Upper lobe of left lung (tissue), 6 donors: ENCODE measurements around the gene CEP170B. TPM values are rescaled to one million over a fixed set of nuclear protein-coding genes. Genes with fewer than 3 reads are reported as not detected.

ENCODE experiments used
- ATAC-seq, 2 donors: fragments of 200-7000 bp; cut with Tn5 transposase; one replicate each; pipeline ENCODE4 v1.9.1; 2022; ENCODE audit warnings: mild to moderate bottlenecking in 2 of 2, moderate library complexity in 2 of 2; ENCODE audit not compliant: low FRiP score in 2 of 2
- DNase-seq, 2 donors: peaks; one replicate each; pipeline ENCODE4 v3.0.0-alpha.2; 2019 to 2020
- H3K27ac ChIP-seq, 4 donors: fragments of 200-600 bp; sonication (generic); one replicate each; pipeline ENCODE4 v1.5.1; 2016 to 2019
- H3K27me3 ChIP-seq, 4 donors: fragments of 200-600 bp; sonication (generic); one replicate each; pipeline ENCODE4 v1.5.1; 2017 to 2019
- H3K36me3 ChIP-seq, 4 donors: fragments of 200-600 bp; sonication (generic); one replicate each; pipeline ENCODE4 v1.5.1; 2016 to 2019
- H3K4me1 ChIP-seq, 4 donors: fragments of 200-600 bp; sonication (generic); one replicate each; pipeline ENCODE4 v1.5.1; 2018 to 2019
- H3K4me3 ChIP-seq, 4 donors: fragments of 200-600 bp; sonication (generic); one replicate each; pipeline ENCODE4 v1.5.1; 2017 to 2019; ENCODE audit warnings: mild to moderate bottlenecking in 2 of 4, moderate library complexity in 1 of 4
- H3K9me3 ChIP-seq, 4 donors: fragments of 200-600 bp; sonication (generic); one replicate each; pipeline ENCODE4 v1.5.1; 2018 to 2019
- CTCF ChIP-seq, 6 experiments: fragments of 450-650 bp in 4 of 6; fragments of 200-600 bp in 2 of 6; sonication (generic) in 2 of 6; IDR thresholded peaks; one replicate each; pipeline ENCODE4 v1.5.1; 2016 to 2019; ENCODE audit warnings: antibody characterized with exemption in 6 of 6
- EP300 ChIP-seq, 4 donors: sonication (generic); formaldehyde crosslinking; IDR thresholded peaks; one replicate each; pipeline ENCODE4 v1.5.1; 2017; ENCODE audit warnings: antibody characterized with exemption in 4 of 4, control low read depth in 2 of 4
- POLR2A ChIP-seq, 4 donors: fragments of 450-650 bp; IDR thresholded peaks; one replicate each; pipeline ENCODE4 v1.5.1; 2016 to 2017; ENCODE audit warnings: antibody characterized with exemption in 4 of 4, mild to moderate bottlenecking in 2 of 4
- POLR2AphosphoS5 ChIP-seq, 2 donors: sonication (generic); formaldehyde crosslinking; IDR thresholded peaks; one replicate each; pipeline ENCODE4 v1.5.1; 2017; ENCODE audit warnings: antibody characterized with exemption in 2 of 2
- WGBS, 2 donors: methylation state at CpG; one replicate each; pipeline ENCODE4 v1.1.5; 2017 to 2018; 5-methylcytosine and 5-hydroxymethylcytosine counted together
- total RNA-seq, 6 donors: library from RNA; depleted of rRNA in 4 of 6; stranded (reverse); fragments of >200 nt in 4 of 6; gene quantifications; one replicate each; pipeline versions ENCODE4 v1.1.0 to v1.2.1, GENCODE V29; 2016 to 2021
- donor health status: DM: no; HTN: no; CAD: no; lungs with moderate emphysema.
- donor health status: DM: no; HTN: yes; CAD: no; lungs with severe emphysema.

CEP170B gene
- total RNA-seq, 6 donors from 2014 or later = 24.2 to 57.8 (median 35.6) TPM

- H3K4me3 ChIP-seq = no peak overlapping the region
- no peaks in the 10 kb centered on the region for H3K36me3 ChIP-seq
- no peaks in the 10 kb centered on the region for H3K27me3 ChIP-seq
- H3K27ac ChIP-seq = no peak overlapping the region
- DNase-seq (no peak), ATAC-seq (no peak)
- 92 to 94% methylated on average over 19 to 22 of the region's 22 CpGs for WGBS, 2 donors
- no peak for TF ChIP-seq EP300 (IDR thresholded peaks at IDR 0.05)
- TF ChIP-seq POLR2AphosphoS5 (IDR thresholded peaks at IDR 0.05) = no peak
- TF ChIP-seq CTCF (IDR thresholded peaks at IDR 0.05) = no peak
- no peak for TF ChIP-seq POLR2A (IDR thresholded peaks at IDR 0.05)
- H3K4me1 ChIP-seq = peaks cover 25 to 39% (median 29%) of the 10 kb centered on the region in 4 donors
- no peaks in the 10 kb centered on the region for H3K9me3 ChIP-seq
Measured at GRCh38 chr14:104822821-104823615, 42.0 kb upstream of the CEP170B start.

GRCh38 chr14:104824353-104824997 lies 40.6 kb upstream of the CEP170B start:
- 94% methylated on average over 2 of the region's 2 CpGs for WGBS, 2 donors
- H3K4me1 ChIP-seq = peaks cover 25 to 39% (median 29%) of the 10 kb centered on the region in 4 donors
- H3K27me3 ChIP-seq = no peaks in the 10 kb centered on the region
- H3K36me3 ChIP-seq = no peaks in the 10 kb centered on the region
- no peaks in the 10 kb centered on the region for H3K9me3 ChIP-seq
- H3K4me3 ChIP-seq = no peak overlapping the region
- no peak overlapping the region for H3K27ac ChIP-seq
- DNase-seq (no peak), ATAC-seq (no peak)
- TF ChIP-seq POLR2AphosphoS5 (IDR thresholded peaks at IDR 0.05) (no peak), EP300 (IDR thresholded peaks at IDR 0.05) (no peak), CTCF (IDR thresholded peaks at IDR 0.05) (no peak), POLR2A (IDR thresholded peaks at IDR 0.05) (no peak)

GRCh38 chr14:104826189-104826860 lies 38.7 kb upstream of the CEP170B start:
- 0% methylated on average over 4 to 10 of the region's 54 CpGs for WGBS, 2 donors
- peaks cover 19 to 25% (median 21%) of the 10 kb centered on the region in 4 donors for H3K4me1 ChIP-seq
- TF ChIP-seq CTCF (IDR thresholded peaks at IDR 0.05) (peak; percentile 88 to 97 (median 92)), POLR2AphosphoS5 (IDR thresholded peaks at IDR 0.05) (peak; percentile 22 to 36), EP300 (IDR thresholded peaks at IDR 0.05) (no peak), POLR2A (IDR thresholded peaks at IDR 0.05) (peak in 1 of 4 donors; percentile 10)
- ATAC-seq (peak; percentile 93 to 97), DNase-seq (peak; percentile 92 to 100)
- no peaks in the 10 kb centered on the region for H3K27me3 ChIP-seq
- H3K9me3 ChIP-seq = no peaks in the 10 kb centered on the region
- no peaks in the 10 kb centered on the region for H3K36me3 ChIP-seq
- H3K4me3 ChIP-seq = peak overlapping the region; percentile 45 to 64 (median 58)
- H3K27ac ChIP-seq = peak overlapping the region; percentile 9 to 76 (median 58)

GRCh38 chr14:104826861-104827176 lies 38.2 kb upstream of the CEP170B start:
- H3K36me3 ChIP-seq = no peaks in the 10 kb centered on the region
- peak overlapping the region in 2 of 4 donors; percentile 48 to 49 for H3K27ac ChIP-seq
- TF ChIP-seq EP300 (IDR thresholded peaks at IDR 0.05) = no peak
- no peak for TF ChIP-seq POLR2A (IDR thresholded peaks at IDR 0.05)
- TF ChIP-seq POLR2AphosphoS5 (IDR thresholded peaks at IDR 0.05) = no peak
- TF ChIP-seq CTCF (IDR thresholded peaks at IDR 0.05) = no peak
- peaks cover 19 to 25% (median 21%) of the 10 kb centered on the region in 4 donors for H3K4me1 ChIP-seq
- WGBS, 2 donors = 0 to 1% methylated on average over 6 to 20 of the region's 27 CpGs
- peak overlapping the region; percentile 35 to 64 (median 50) for H3K4me3 ChIP-seq
- no peaks in the 10 kb centered on the region for H3K27me3 ChIP-seq
- H3K9me3 ChIP-seq = no peaks in the 10 kb centered on the region
- ATAC-seq (no peak), DNase-seq (no peak)
